Measurements from ENCODE around the gene RMRP.

- TF ChIP-seq CTCF (IDR thresholded peaks at IDR 0.05) (no peak), SMC3 (IDR thresholded peaks at IDR 0.05; ENCODE audit: low read depth, low read length) (no peak), EZH2phosphoT487 (IDR thresholded peaks at IDR 0.05; ENCODE audit: borderline replicate concordance, low read depth) (no peak), MAX (IDR thresholded peaks at IDR 0.05; ENCODE audit: low read depth) (peak; percentile 29; the same call in 1 of the 2 replicates), MXI1 (IDR thresholded peaks at IDR 0.05; ENCODE audit: low read depth, low read length) (no peak), PBX3 (IDR thresholded peaks at IDR 0.05) (0 out of 2 replicates have a peak, but pooled peaks have one; percentile 2), YY1 (IDR thresholded peaks at IDR 0.05; ENCODE audit: low read depth) (no peak), POLR2AphosphoS5 (IDR thresholded peaks at IDR 0.05; ENCODE audit: low read depth, low read length) (peak; percentile 91), JUND (IDR thresholded peaks at IDR 0.05) (no peak), REST (IDR thresholded peaks at IDR 0.05; ENCODE audit: low read depth, low read length) (no peak), USF2 (IDR thresholded peaks at IDR 0.05; ENCODE audit: borderline replicate concordance, low read depth, low read length) (no peak), TCF12 (IDR thresholded peaks at IDR 0.05) (no peak), FOSL2 (IDR thresholded peaks at IDR 0.05; ENCODE audit: borderline replicate concordance, low read depth) (no peak), IRF3 (IDR thresholded peaks at IDR 0.05; ENCODE audit: low read depth, low read length) (no peak)
Observed at GRCh38 chr9:35689542-35690293, 31.9 kb upstream of the RMRP start, which contains the start of gene TPM2.
